Activated CD4-positive, CD25-positive, alpha-beta regulatory T cell treated with anti-CD3 and anti-CD28 coated beads, Interleukin-2, amount 50 U/mL, for 16 hours (primary cell): ENCODE results near the gene MRPL45.
A peak's percentile ranks its signal among the peaks of the same experiment; 100 is the strongest.

Experiments
- DNase-seq: peaks from one replicate; pipeline ENCODE4 v3.0.0-alpha.2; 2020; ENCODE audit warnings: low read depth, low spot score

MRPL45 gene

DNA sequence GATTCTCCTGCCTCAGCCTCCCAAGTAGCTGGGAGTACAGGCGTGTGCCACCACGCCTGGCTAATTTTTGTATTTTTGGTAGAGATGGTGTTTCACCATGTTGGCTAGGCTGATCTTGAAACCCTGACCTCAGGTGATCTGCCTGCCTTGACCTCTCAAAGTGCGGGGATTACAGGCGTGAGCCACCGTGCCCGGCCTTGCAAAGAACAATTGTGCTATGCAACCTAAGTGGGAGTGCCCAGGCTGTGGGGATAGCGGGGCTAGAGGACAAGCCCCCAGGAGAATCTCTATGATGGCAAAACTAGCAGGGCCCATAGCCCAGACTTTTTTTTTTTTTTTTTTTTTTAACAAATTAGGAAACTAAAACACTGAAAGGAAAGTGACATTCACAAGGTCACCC is 48.8 kb downstream of the MRPL45 start:
- no peak for DNase-seq

DNA sequence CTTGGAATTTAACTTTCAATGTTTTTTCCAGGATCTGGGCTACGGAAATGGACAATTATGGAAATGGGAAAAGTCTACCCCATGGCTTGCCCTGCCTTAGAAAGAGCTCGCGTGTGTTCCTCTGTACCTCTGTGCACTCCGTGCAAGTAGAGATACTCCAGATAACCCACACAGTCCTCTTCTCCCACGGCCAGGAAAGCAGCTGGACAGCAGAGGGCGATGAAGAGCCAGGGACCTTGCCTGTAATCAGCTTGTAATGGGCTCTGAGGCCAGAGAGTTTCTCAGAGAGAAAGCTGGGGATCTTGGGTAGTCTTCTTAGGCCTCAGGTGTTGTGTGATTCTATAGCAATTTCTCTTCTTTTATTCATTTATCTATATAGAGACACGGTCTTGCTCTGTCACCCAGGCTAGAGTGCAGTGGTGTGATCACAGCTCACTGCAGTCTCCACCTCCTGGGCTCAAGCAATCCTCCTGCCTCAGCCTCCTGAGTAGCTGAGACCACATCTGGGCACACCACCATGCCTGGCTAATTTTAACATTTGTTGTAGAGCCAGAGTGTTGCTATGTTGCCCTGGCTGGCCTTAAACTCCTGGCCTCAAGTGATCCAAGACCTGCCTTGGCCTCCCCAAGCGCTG is 52.2 kb downstream of the MRPL45 start:
- peak; percentile 62 for DNase-seq

DNA sequence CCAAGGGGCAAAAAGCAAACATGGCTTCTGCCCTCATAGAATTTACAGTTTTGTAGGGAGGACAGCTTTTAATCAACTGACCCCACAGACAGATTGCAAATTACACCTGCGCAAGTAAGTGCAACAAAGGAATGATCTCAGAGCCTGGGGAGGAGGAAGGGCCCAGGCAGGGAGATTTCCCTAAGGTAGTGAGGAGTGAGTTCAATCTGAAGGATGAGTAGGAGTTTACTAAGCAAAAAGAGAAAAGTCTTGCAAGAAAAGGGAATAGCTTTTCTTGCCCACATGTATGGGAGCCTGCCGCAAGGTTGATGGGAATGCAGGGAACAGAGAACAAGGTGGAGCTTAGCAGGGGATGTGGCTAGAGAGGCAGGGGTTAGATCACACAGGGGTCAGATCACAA is 53.1 kb downstream of the MRPL45 start:
- no peak for DNase-seq

DNA sequence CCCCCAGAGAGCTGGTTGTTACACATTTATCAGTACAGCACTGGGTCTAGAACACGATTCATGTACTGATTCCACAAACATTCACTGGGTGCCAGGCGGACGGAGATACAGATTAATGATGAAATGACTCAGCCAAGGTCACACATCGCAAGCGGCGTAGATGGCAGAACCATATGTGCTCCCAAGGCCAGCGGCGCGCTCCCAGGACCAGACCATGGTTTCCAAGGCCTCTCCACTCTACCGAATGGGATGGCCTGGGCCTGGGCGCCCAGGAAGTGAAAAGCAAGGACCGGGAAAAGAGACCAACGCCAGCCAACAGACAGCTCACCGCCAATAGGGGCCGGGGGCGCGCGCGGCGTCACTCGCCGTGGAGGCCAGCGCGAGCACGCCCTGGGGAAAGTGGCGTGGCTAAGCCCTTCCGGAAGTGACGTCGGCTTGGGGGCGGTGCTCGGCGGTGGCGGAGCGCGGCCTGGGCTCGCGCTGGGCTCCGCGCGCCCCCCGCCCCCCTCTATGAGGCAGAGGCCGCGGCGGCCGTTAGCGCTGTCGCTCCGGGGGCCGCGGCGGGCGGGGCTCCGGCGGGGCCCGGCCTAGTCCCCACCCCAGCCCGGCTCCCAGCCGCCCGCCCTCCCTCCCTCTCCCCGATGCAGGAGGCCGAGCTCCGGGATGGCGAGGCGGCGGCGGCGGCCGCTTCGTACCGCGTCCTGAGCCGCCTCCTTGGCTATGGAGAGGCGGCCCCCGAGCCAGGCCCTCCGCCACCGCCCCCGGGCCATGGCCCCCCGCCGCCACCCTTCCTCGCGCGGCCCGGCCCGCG is 54.6 kb downstream of the MRPL45 start, which contains the start of gene SOCS7:
Gene SOCS7 (plus strand): TSS at position 433 of the 811 bp plus-strand sequence. CDS start 209 bp downstream, at position 642.
- DNase-seq, result peak; percentile 83

DNA sequence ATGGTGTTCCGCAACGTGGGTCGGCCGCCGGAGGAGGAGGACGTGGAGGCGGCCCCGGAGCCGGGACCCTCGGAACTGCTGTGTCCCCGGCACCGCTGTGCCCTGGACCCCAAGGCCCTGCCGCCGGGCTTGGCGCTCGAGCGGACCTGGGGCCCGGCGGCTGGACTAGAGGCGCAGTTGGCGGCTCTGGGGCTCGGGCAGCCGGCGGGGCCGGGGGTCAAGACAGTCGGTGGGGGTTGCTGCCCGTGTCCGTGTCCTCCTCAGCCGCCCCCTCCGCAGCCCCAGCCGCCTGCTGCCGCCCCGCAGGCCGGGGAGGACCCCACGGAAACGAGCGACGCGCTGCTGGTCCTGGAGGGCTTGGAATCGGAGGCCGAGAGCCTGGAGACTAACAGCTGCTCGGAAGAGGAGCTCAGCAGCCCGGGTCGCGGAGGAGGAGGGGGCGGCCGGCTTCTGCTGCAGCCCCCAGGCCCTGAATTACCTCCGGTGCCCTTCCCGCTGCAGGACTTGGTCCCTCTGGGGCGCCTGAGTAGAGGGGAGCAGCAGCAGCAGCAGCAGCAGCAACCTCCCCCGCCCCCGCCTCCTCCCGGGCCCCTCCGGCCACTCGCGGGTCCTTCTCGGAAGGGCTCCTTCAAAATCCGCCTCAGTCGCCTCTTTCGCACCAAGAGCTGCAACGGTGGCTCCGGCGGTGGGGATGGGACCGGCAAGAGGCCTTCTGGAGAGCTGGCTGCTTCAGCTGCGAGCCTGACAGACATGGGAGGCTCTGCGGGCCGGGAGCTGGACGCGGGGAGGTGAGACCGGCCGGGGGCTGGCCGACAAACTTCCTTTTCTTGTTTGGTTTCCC is 55.5 kb downstream of the MRPL45 start:
- DNase-seq, result no peak

DNA sequence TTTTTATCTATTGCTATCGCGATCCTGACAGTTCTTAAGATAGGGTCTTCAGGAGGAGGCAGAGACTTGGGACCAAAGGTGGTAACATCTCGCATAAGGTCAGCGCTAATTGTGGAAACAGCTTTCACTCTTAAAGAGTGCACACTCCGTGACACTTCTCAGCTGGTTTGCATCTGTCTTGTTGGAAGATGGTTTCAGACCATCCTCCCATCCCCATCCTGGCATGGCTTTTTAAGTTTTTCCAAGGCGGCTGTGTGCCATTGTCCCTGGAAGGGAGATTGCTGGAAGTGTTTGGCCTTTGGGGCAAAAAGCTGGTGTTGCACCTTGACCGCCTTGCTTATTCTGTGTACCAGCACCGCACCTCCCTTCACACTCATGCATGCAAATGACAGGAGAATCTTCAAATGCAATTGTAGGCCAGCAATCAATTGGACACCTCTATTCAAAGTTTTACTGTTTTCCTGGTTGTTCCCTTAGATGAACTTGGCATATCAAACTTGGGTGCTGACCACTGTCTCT is 56.2 kb downstream of the MRPL45 start:
- DNase-seq, result no peak

DNA sequence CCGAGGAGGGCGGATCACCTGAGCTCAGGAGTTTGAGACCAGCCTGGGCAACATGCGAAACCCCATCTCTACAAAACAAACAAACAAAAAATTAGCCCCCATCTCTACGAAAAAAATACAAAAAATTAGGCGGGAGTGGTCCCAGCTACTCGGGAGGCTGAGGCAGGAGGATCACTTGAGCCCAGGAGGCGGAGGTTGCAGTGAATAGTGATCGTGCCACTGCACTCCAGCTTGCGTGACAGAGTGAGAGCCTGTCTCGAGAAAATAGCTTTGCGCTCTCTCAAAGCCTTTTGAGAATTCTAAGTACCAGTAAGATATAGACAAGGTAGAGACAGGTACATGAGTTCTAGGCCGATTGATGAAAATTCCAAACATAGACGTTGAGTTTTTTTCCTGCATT is 56.7 kb downstream of the MRPL45 start:
- no peak for DNase-seq

DNA sequence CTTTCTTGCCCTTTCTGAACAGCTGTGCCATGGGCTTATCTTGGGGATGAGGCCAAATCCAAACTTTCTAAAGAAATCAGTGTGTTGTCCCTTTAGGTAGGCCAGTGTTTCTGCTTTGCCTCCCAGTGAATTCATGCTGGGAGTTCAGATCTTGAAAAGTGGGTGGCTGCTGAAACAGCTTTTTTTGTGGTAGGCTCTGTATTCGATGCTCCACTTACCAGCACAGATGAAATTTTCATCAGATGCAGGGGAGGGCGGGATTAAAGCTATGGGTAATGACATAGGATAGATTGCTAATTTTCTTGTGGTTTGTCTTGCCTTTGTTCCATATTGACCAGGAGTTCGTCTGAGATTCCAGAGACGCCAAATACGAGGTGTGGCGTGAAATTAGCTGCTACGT is 57.5 kb downstream of the MRPL45 start:
- DNase-seq, result no peak

DNA sequence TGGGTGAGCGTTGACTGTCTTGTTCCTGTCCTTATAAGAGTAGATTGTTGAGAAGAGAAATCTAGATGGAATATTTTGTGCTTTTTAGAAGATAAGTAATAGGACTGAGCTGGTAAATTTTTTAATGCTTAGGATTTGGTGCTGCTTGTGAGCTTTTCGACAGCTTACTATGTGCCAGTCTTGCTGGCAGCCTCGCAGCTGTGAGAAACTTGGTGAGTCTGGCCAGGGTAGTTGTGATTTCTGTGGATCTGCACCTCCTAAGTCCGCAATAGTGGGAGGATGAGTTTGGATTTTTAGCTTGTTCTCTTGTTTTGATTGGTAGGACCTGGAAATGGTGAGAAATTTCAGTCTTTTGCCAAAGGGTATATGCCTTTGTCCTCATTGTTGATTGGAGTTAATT is 58.3 kb downstream of the MRPL45 start:
- no peak for DNase-seq

DNA sequence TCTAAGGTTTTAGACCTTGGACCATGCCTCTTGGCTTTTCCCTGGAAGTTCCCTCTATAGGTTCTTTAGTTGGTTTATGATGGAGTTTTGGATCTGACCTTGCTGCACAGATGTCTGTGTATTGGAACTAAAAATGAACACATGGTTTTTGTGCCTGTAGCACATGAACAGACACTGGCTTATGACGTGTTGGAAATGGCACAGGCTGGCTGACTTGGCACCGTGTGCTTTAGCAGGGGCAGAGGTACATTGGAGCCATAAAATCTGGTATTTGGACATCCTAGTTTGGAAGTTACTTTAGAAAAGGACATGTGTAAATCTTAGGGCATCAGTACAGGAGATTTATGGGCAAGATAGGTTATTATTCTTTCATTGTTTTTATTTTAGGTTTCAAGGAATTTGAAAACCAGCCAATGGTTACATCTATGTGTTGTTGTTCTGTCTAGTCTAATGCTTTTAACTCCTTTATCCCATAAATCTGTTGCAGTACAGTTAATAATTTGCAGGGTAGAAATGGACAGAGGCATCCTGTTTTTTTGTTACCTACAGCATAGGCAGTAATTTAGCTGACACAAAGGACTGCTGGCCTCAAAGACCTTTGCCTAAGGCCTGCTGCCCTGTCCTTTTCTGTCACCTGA is 60.6 kb downstream of the MRPL45 start:
- DNase-seq, result no peak

DNA sequence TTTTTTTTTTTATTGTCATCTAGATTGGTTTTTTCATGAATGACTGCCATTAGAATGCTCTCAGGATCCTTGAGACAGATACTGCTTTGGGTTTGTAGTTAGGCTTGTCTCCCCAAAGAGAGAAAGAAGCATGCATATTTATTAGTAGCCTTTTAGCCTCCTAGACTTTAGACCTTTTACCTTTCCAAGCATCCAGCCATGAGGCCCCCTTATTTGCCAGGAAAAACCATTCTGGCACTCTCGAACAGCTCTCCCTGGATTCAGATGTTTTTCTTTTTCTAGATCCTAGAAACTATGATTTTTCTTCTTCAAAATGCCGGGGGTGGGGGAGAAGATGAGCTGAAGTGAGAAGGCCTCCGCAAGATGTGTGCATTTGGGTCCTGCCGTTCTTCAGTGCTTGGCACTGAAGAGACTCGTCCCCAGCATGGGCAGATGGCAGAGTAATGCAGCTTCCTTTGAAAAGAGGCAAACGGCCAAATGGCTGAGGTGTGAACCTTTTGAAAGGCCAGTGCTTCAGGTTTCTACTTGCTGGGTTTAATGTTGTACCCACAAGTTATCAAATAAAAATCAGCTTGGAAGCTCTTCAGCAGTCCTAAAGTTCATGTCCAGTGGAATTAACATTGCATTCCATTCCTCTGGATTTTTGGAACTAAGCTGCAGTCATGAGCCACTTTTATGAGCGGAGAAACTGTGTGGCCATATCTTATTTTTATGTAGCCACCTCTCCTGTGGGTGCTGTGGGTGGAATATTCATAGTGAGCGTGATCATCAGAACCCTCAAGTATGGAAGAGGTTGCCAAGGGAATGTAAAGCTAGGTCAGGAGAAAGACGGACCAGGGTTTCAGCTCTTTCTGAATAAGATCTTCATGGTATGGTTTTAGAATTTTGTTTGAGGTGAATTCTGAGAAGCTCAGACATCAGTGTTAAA is 61.9 kb downstream of the MRPL45 start:
- no peak for DNase-seq

DNA sequence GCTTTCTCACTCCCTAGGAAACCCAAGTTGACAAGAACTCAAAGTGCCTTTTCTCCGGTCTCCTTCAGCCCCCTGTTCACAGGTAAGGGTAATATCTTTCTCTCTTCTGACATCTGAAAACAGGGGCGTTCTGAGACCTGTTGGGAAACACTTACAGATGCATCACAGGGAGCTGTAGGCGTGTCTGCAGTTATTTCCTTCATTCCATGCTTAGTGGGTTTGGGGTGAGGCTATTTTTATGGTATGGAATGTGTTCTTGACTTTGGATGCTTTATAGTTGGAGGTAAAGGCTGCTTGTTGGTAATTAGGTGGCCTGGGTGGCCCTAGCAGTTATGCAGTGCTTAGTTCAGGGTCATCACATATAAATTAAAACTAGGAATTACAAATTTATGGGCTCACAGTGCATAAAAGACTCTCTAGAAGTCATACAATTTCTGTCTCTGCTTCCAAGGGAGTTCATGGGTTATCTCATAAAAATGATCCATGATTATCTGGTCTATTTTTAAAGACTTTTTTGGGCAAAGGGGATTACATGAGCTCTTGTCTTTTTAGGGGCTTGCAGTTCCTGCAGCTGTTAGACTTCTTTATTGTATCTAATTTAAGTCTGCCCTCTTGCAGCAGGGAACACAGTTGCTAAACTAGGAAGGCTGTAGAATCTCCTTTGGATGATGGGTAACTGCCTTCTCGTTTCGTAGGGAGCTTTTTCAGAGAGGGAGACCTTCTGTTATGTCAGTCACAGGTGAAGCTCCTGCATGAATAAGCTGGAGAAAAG is 64.9 kb downstream of the MRPL45 start:
- DNase-seq, result no peak

DNA sequence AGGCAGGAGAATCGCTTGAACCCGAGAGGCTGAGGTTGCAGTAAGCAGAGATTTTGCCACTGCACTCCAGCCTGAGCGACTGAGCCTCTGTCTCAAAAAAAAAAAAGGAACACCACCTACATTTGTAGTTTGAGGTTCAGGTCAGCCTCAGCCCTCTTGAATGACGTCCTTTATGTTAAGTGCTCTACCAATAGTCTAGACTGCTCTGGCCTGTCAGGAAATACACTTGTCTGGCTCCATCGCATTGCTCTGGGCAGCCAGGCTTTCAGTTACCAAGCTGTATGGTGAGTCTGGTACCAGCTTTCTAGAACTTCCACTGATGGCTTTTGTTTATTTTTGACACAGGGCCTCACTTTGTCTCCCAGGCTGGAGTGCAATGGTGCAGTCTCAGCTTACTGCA is 66.0 kb downstream of the MRPL45 start:
- no peak for DNase-seq

DNA sequence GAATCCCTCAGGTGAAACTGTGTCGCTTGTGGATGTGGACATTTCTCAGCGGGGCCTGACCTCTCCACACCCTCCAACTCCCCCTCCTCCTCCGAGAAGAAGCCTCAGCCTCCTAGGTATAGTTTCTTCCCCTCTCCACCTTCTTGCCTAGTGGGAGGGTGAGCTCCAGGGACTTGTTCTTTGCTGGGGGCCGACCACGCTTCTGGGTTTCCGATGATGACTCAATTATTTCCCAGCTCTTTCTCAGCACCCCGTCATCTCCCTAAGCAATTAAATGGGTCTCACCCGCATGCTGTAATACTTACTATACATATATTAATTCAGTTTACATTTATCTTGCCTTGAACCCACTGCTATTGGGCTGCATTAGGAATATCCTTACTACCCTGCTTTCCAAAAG is 67.8 kb downstream of the MRPL45 start:
- DNase-seq, result no peak

DNA sequence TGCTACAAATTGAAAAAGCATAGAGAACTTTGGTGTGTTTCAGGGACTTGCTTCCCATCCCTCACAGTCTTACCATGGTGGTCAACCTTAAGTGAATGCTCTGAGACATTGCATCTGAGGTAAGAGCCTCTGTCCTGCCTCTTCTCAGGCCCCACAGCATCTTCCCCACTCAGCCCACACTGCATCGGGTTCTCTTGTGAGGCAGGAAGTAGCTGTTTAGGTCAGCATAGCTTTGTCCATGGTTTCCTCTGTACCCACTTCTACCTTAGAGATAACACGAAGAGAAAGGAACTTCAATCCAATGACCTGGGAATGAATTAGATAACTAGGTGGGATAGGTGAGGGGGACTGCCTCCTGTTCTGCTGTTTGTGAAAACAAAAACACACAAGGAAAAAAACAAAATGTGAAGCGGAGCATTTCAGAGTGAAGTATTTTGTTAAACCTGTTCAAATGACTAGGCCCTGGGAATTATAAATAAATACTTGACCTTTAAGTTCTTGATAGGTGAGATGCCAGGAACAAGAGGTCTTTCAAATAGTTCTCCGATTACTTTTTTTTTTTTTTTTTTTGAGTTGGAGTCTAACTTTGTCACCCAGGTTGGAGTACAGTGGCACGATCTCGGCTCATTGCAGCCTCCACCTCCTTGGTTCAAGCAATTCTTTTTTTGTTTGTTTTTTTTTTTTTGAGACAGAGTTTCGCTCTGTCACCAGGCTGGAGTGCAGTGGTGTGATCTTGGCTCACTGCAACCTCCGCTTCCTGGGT is 72.3 kb downstream of the MRPL45 start:
- DNase-seq, result no peak
